Hepatocyte (in vitro differentiated cells): Measurements from ENCODE around the gene XYLT1. TPM values are rescaled to one million over a fixed set of nuclear protein-coding genes. Genes with fewer than 3 reads are reported as not detected.
A peak's percentile ranks its signal among the peaks of the same experiment; 100 is the strongest.

ENCODE experiments used
- DNase-seq: peaks from one replicate; pipeline ENCODE4 v3.0.0-alpha.2; 2016; ENCODE audit warnings: low spot score
- H2AFZ ChIP-seq: fragments of 200-600 bp; sonication (generic); 2 replicates; pipeline ENCODE4 v1.6.0; 2016; ENCODE audit warnings: antibody characterized with exemption, mild to moderate bottlenecking
- H3K27ac ChIP-seq: fragments of 200-600 bp; sonication (generic); 2 replicates; pipeline ENCODE4 v1.5.1; 2016; ENCODE audit warnings: mild to moderate bottlenecking
- H3K27me3 ChIP-seq: fragments of 200-600 bp; sonication (generic); 2 replicates; pipeline ENCODE4 v1.6.1; 2016
- H3K36me3 ChIP-seq: fragments of 200-600 bp; sonication (generic); replicated peaks from 2 replicates; pipeline ENCODE4 v1.5.1; 2016; ENCODE audit warnings: low read depth; ENCODE audit not compliant: insufficient read depth
- H3K4me1 ChIP-seq: fragments of 200-600 bp; sonication (generic); 2 replicates; pipeline ENCODE4 v1.5.1; 2016; ENCODE audit warnings: mild to moderate bottlenecking, moderate library complexity; ENCODE audit not compliant: insufficient read depth
- H3K4me2 ChIP-seq: fragments of 200-600 bp; sonication (generic); 2 replicates; pipeline ENCODE4 v1.6.0; 2016
- H3K4me3 ChIP-seq: fragments of 200-600 bp; sonication (generic); 2 replicates; pipeline ENCODE4 v1.5.1; 2016; ENCODE audit warnings: mild to moderate bottlenecking
- H3K79me2 ChIP-seq: fragments of 200-600 bp; sonication (generic); 2 replicates; pipeline ENCODE4 v1.6.0; 2017; ENCODE audit warnings: mild to moderate bottlenecking
- H3K9me2 ChIP-seq: fragments of 200-600 bp; sonication (generic); replicated peaks from 2 replicates; pipeline ENCODE4 v1.6.0; 2017; ENCODE audit warnings: mild to moderate bottlenecking; ENCODE audit not compliant: insufficient read depth
- H3K9me3 ChIP-seq: fragments of 200-600 bp; sonication (generic); 2 replicates; pipeline ENCODE4 v1.5.1; 2016; ENCODE audit warnings: low read depth, mild to moderate bottlenecking
- H4K20me1 ChIP-seq: fragments of 200-600 bp; sonication (generic); 2 replicates; pipeline ENCODE4 v1.6.0; 2016; ENCODE audit warnings: mild to moderate bottlenecking; ENCODE audit not compliant: insufficient read depth, poor library complexity, severe bottlenecking
- CTCF ChIP-seq: fragments of 200-600 bp; sonication (generic); IDR thresholded peaks from 2 replicates; pipeline ENCODE4 v1.5.1; 2016; ENCODE audit warnings: antibody characterized with exemption, mild to moderate bottlenecking; ENCODE audit not compliant: poor library complexity
- EZH2 ChIP-seq: fragments of 200-600 bp; sonication (generic); IDR thresholded peaks from 2 replicates; pipeline ENCODE4 v1.6.1; 2016; ENCODE audit warnings: antibody characterized with exemption, mild to moderate bottlenecking, borderline replicate concordance
- EZH2phosphoT487 ChIP-seq: fragments of 200-600 bp; sonication (generic); IDR thresholded peaks from one replicate; pipeline ENCODE4 v1.6.1; 2018; ENCODE audit warnings: antibody characterized with exemption, mild to moderate bottlenecking, low read depth, moderate library complexity; ENCODE audit not compliant: unreplicated experiment, severe bottlenecking
- WGBS: methylation state at CpG from one replicate; pipeline ENCODE4 v1.1.6; 2016; ENCODE audit warnings: low lambda C conversion rate; ENCODE audit errors: missing lambda C conversion rate; 5-methylcytosine and 5-hydroxymethylcytosine counted together
- polyA plus RNA-seq: library from polyadenylated mRNA; unstranded; fragments of >200 nt; fragmentation: Nextera tagmentation; extraction: Ambion mirVana; gene quantifications from 2 replicates; pipeline ENCODE4 v1.2.1, GENCODE V29; 2016
- total RNA-seq: library from RNA; depleted of rRNA; stranded (reverse); fragments of >200 nt; gene quantifications from 2 replicates; pipeline ENCODE4 v1.2.3, GENCODE V29; 2014

Gene XYLT1
- total and polyA plus RNA-seq, 2 experiments from 2014 or later, result 6.9 to 13.7 TPM

GRCh38 chr16:17457513-17457912, 13.2 kb downstream of the XYLT1 start:
- 58% methylated on average over 3 of the region's 3 CpGs for WGBS
- Histone ChIP-seq H3K4me3 (no peak overlapping the region), H3K4me1 (peaks cover 10% of the 10 kb centered on the region), H3K9me2 (no peaks in the 10 kb centered on the region), H4K20me1 (peaks cover 3% of the 10 kb centered on the region), H2AFZ (no peak overlapping the region), H3K27me3 (no peaks in the 10 kb centered on the region), H3K27ac (peak overlapping the region; percentile 37), H3K4me2 (no peak overlapping the region), H3K36me3 (no peaks in the 10 kb centered on the region), H3K79me2 (peaks cover 50% of the 10 kb centered on the region), H3K9me3 (no peaks in the 10 kb centered on the region)
- no peak for DNase-seq
- TF ChIP-seq CTCF (no peak), EZH2 (no peak), EZH2phosphoT487 (no peak)

GRCh38 chr16:17454162-17454730, 16.5 kb downstream of the XYLT1 start:
- WGBS, result 85% methylated on average over 4 of the region's 4 CpGs
- Histone ChIP-seq H4K20me1 (no peaks in the 10 kb centered on the region), H3K9me3 (no peaks in the 10 kb centered on the region)

GRCh38 chr16:17453364-17454038, 17.3 kb downstream of the XYLT1 start:
- Histone ChIP-seq H3K79me2 (peaks cover 16% of the 10 kb centered on the region), H3K27ac (no peak overlapping the region), H3K9me2 (no peaks in the 10 kb centered on the region), H3K27me3 (no peaks in the 10 kb centered on the region), H3K9me3 (no peaks in the 10 kb centered on the region), H3K36me3 (no peaks in the 10 kb centered on the region), H3K4me3 (no peak overlapping the region), H3K4me2 (no peak overlapping the region), H3K4me1 (peaks cover 10% of the 10 kb centered on the region), H4K20me1 (no peaks in the 10 kb centered on the region), H2AFZ (no peak overlapping the region)
- TF ChIP-seq EZH2phosphoT487 (no peak), CTCF (no peak), EZH2 (no peak)
- no peak for DNase-seq
- WGBS, result 91% methylated on average over 8 of the region's 8 CpGs

More at GRCh38 chr16:17454162-17454730, 16.5 kb downstream of the XYLT1 start:
- Histone ChIP-seq H3K4me3 (no peak overlapping the region), H3K4me1 (peaks cover 10% of the 10 kb centered on the region), H3K27ac (no peak overlapping the region), H3K79me2 (peaks cover 20% of the 10 kb centered on the region), H3K4me2 (no peak overlapping the region), H2AFZ (no peak overlapping the region), H3K36me3 (no peaks in the 10 kb centered on the region), H3K27me3 (no peaks in the 10 kb centered on the region), H3K9me2 (no peaks in the 10 kb centered on the region)
- TF ChIP-seq CTCF (no peak), EZH2 (no peak), EZH2phosphoT487 (no peak)
- no peak for DNase-seq
